ENCODE results near the gene DLG1.
A peak's percentile ranks its signal among the peaks of the same experiment; 100 is the strongest.

The DLG1 gene

GRCh38 chr3:197295871-197296270 lies 2.5 kb downstream of the DLG1 start:
- TF ChIP-seq, protein P1, sequence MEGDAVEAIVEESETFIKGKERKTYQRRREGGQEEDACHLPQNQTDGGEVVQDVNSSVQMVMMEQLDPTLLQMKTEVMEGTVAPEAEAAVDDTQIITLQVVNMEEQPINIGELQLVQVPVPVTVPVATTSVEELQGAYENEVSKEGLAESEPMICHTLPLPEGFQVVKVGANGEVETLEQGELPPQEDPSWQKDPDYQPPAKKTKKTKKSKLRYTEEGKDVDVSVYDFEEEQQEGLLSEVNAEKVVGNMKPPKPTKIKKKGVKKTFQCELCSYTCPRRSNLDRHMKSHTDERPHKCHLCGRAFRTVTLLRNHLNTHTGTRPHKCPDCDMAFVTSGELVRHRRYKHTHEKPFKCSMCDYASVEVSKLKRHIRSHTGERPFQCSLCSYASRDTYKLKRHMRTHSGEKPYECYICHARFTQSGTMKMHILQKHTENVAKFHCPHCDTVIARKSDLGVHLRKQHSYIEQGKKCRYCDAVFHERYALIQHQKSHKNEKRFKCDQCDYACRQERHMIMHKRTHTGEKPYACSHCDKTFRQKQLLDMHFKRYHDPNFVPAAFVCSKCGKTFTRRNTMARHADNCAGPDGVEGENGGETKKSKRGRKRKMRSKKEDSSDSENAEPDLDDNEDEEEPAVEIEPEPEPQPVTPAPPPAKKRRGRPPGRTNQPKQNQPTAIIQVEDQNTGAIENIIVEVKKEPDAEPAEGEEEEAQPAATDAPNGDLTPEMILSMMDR (IDR thresholded peaks at IDR 0.05; ENCODE audit: low read depth, low read length) = no peak
- DNase-seq (ENCODE audit: low read depth in 2 of 2) = no peak
- H3K4me3 ChIP-seq (replicated peaks in 1 of 2; ENCODE audit: low read depth in 2 of 2, low read length in 2 of 2) = peak overlapping the region in 1 of 2 donors; percentile 85

DNA sequence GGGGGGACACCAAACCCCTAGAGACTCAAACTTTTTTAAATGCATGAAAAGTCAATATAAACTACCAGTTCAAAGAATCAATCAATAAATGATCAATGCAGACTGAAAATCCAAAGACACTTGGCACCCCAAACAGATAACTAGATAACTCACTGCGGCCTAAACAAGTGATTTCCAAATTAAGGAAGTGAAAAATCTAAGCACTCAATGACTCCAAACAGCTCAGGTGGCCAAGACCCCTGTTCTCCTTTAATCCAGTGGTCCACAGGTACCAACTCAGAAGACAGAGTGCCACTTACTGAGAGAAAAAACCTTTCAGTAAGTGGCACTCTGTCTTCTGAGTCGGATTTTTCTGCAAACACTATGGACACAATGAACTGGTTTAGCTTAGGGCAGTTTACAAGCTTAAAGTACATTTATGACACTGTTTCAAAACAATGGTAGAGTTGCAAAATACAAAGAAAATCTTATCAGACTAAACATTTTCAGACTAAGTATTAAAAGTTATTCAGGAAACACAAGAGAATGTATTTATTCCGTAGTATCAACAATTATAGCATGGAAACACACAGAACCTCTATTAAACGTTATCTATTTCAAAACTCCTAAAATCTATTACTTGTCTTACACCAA lies 4.7 kb downstream of the DLG1 start:
- TF ChIP-seq, protein P1 (IDR thresholded peaks at IDR 0.05; ENCODE audit: low read depth, low read length) = no peak
- no peak for DNase-seq (ENCODE audit: low read depth in 2 of 2)
- H3K4me3 ChIP-seq (replicated peaks in 1 of 2; ENCODE audit: low read depth in 2 of 2, low read length in 2 of 2) = no peak overlapping the region

GRCh38 chr3:197292648-197293047 lies 5.8 kb downstream of the DLG1 start:
- no peak overlapping the region for H3K4me3 ChIP-seq (replicated peaks in 1 of 2; ENCODE audit: low read depth in 2 of 2, low read length in 2 of 2)
- TF ChIP-seq, protein P1 (IDR thresholded peaks at IDR 0.05; ENCODE audit: low read depth, low read length) = no peak
- no peak for DNase-seq (ENCODE audit: low read depth in 2 of 2)

- TF ChIP-seq, protein P1 (IDR thresholded peaks at IDR 0.05; ENCODE audit: low read depth, low read length) = no peak
- DNase-seq (ENCODE audit: low read depth in 2 of 2) = no peak
- no peak overlapping the region for H3K4me3 ChIP-seq (replicated peaks in 1 of 2; ENCODE audit: low read depth in 2 of 2, low read length in 2 of 2)
These were observed 6.2 kb downstream of the DLG1 start for GRCh38 chr3:197292083-197292646.

DNA sequence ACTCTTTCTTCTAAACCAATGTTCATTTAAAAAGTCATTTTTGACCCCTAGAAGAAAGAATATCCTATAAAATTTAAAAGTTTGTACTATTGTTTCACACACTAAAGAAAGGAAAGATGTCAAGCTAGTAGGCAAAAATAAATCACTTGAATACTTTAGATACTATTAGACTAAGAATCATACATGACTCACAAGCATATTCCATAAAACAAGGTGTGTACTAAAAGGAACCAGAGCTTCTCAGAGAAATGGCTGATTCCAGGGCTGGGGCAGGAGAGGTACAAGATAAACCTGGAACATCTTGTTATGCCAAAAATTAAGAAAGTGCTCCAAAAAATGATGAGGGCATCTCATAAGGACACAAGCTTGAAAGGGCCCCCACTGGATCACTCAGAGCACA lies 8.7 kb downstream of the DLG1 start:
- peak in 1 of 2 donors; percentile 51 for DNase-seq (ENCODE audit: low read depth in 2 of 2)
- TF ChIP-seq, protein P1 (IDR thresholded peaks at IDR 0.05; ENCODE audit: low read depth, low read length) = no peak

DNA sequence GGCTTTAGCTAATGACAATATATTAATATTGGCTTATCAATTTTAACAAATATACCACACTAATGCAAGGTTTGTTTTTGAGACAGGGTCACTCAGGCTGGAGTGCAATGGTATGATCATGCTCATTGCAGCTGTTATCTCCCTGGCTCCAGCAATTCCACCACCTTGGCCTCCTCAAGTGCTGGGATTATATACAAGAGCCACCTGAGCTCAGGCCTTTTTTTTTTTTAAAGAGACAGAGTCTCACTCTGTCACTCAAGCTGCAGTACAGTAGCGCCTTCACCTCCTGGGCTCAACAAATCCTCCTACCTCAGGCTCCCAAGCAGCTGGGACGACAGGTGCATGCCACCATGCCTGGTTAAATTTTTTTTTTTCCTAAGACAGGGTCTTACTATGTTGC lies 11.7 kb downstream of the DLG1 start:
- no peak for DNase-seq (ENCODE audit: low read depth in 2 of 2)
- H3K4me3 ChIP-seq (replicated peaks in 1 of 2; ENCODE audit: low read depth in 2 of 2, low read length in 2 of 2) = no peak overlapping the region
- TF ChIP-seq, protein P1 (IDR thresholded peaks at IDR 0.05; ENCODE audit: low read depth, low read length) = no peak

More for the DNA sequence above, 8.7 kb downstream of the DLG1 start:
- no peak overlapping the region for H3K4me3 ChIP-seq (replicated peaks in 1 of 2; ENCODE audit: low read depth in 2 of 2, low read length in 2 of 2)
